ENCODE measurements around the gene TMEM151A. TPM values are rescaled to one million over a fixed set of nuclear protein-coding genes. Genes with fewer than 3 reads are reported as not detected.

The TMEM151A gene
- total RNA-seq, 1 experiment from 2014 or later: not detected

DNA sequence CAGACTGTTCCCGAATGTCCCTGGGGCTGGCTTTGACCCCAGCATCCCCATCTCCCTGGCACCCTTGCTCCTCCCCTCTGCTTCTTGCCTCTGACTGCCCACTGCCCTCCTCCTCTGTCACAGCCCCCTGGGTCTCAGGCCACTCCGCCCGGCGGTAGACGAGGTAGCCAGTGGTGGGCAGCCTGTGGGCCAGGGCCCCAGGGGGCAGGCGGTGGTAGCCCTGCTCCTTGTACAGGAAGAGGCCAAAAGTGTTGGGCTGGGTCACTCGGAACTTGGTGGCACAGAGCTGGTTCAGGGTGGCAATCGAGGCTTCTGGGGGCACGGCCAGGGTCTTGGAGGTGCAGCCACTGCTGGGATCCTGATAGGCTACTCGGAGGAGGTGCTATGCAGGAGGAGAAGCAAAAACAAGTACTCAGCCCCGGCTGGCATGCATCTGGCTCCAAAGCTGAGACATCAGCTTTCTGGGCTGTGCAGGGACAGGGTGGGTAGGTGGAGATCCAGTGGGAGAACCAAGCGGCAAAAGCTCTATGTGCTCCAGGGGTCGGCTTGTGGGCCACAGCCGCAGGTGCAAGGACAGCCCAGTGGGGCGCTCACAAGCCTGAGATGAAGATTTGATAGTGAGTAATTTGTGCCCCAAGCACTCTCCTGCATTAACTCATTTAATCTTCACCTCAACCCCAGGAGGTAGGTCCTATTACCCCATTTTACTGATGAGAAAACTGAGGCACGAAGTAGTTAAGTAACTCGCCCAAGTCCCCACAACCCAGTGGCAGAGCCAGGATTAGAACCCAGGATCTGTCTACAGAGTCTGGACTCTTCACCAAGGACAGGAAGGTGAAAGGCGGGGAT is 40.9 kb downstream of the TMEM151A start:
- Histone ChIP-seq H3K36me3 (ENCODE audit: low read depth, low read length) (peaks cover 18% of the 10 kb centered on the region; the same call in 1 of the 2 replicates), H3K9me3 (ENCODE audit: low read length) (no peaks in the 10 kb centered on the region), H3K4me2 (ENCODE audit: low read length) (no peak overlapping the region), H3K9ac (ENCODE audit: low read length) (no peak overlapping the region), H3K4me3 (ENCODE audit: low read length) (no peak overlapping the region), H3K79me2 (ENCODE audit: low read length) (peaks cover 17% of the 10 kb centered on the region), H4K20me1 (ENCODE audit: low read length) (no peaks in the 10 kb centered on the region), H3K9me2 (replicated peaks; ENCODE audit: low read length) (no peaks in the 10 kb centered on the region), H2AFZ (ENCODE audit: low read length) (no peak overlapping the region), H3F3A (ENCODE audit: low read length, unreplicated experiment) (peaks cover 7% of the 10 kb centered on the region), H3K27me3 (ENCODE audit: low read length) (no peaks in the 10 kb centered on the region), H3K27ac (ENCODE audit: low read length) (no peak overlapping the region), H3K4me1 (ENCODE audit: insufficient read depth, low read length) (peaks cover 40% of the 10 kb centered on the region)
- TSS peak; percentile 2 for BruUV-seq (replicated peaks)
- no peak for DNase-seq
- intact Hi-C loops (cut with micrococcal nuclease): no loop called here
- no peak for ATAC-seq
- TF ChIP-seq EZH2phosphoT487 (IDR thresholded peaks at IDR 0.05; ENCODE audit: borderline replicate concordance, low read length) (no peak), EZH2 (IDR thresholded peaks at IDR 0.05; ENCODE audit: low read length, unreplicated experiment) (no peak)
- TF ChIP-seq, protein P1, sequence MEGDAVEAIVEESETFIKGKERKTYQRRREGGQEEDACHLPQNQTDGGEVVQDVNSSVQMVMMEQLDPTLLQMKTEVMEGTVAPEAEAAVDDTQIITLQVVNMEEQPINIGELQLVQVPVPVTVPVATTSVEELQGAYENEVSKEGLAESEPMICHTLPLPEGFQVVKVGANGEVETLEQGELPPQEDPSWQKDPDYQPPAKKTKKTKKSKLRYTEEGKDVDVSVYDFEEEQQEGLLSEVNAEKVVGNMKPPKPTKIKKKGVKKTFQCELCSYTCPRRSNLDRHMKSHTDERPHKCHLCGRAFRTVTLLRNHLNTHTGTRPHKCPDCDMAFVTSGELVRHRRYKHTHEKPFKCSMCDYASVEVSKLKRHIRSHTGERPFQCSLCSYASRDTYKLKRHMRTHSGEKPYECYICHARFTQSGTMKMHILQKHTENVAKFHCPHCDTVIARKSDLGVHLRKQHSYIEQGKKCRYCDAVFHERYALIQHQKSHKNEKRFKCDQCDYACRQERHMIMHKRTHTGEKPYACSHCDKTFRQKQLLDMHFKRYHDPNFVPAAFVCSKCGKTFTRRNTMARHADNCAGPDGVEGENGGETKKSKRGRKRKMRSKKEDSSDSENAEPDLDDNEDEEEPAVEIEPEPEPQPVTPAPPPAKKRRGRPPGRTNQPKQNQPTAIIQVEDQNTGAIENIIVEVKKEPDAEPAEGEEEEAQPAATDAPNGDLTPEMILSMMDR (conservative IDR thresholded peaks at IDR 0.05; ENCODE audit: low read depth, low read length): no peak
- POLR2A ChIA-PET (ENCODE audit: unreplicated experiment): interaction anchor here (0.6 kb wide), 1 partner anchor 196 kb away, joined by 4 read pairs; no protein-coding TSS in a partner anchor
- CTCF ChIA-PET: interaction anchor here (0.5 kb wide), 1 partner anchor 20 kb away, joined by 3 read pairs; no protein-coding TSS in a partner anchor

GRCh38 chr11:66333220-66333877 is 41.7 kb downstream of the TMEM151A start:
- ATAC-seq: no peak
- Histone ChIP-seq H3K79me2 (ENCODE audit: low read length) (peaks cover 17% of the 10 kb centered on the region), H3K4me2 (ENCODE audit: low read length) (no peak overlapping the region), H3K27ac (ENCODE audit: low read length) (no peak overlapping the region), H3K27me3 (ENCODE audit: low read length) (no peaks in the 10 kb centered on the region), H3K36me3 (ENCODE audit: low read depth, low read length) (peaks cover 18% of the 10 kb centered on the region; the same call in 1 of the 2 replicates), H3K4me3 (ENCODE audit: low read length) (no peak overlapping the region), H3K9me3 (ENCODE audit: low read length) (no peaks in the 10 kb centered on the region), H3K4me1 (ENCODE audit: insufficient read depth, low read length) (peaks cover 35% of the 10 kb centered on the region), H4K20me1 (ENCODE audit: low read length) (no peaks in the 10 kb centered on the region), H3F3A (ENCODE audit: low read length, unreplicated experiment) (peaks cover 7% of the 10 kb centered on the region), H2AFZ (ENCODE audit: low read length) (no peak overlapping the region), H3K9ac (ENCODE audit: low read length) (no peak overlapping the region), H3K9me2 (replicated peaks; ENCODE audit: low read length) (no peaks in the 10 kb centered on the region)
- TF ChIP-seq, protein P1 (conservative IDR thresholded peaks at IDR 0.05; ENCODE audit: low read depth, low read length): no peak
- DNase-seq: no peak
- ChIA-PET CTCF (no interaction called here), POLR2A (ENCODE audit: unreplicated experiment) (no interaction called here)
- no TSS peak for BruUV-seq (replicated peaks)
- intact Hi-C loops (cut with micrococcal nuclease): no loop called here

Measured in PC-3 (cell line).